K562 (cell line): ENCODE data around the gene MINDY3. TPM values are rescaled to one million over a fixed set of nuclear protein-coding genes. Genes with fewer than 3 reads are reported as not detected.

Experiments
- CSDE1 ChIP-seq, 2 experiments: fragments of 450-650 bp; IDR thresholded peaks; 2 replicates each; pipeline ENCODE4 v1.6.1; 2016; ENCODE audit warnings: mild to moderate bottlenecking in 1 of 2
- FOSL1 ChIP-seq: fragments of 200-800 bp; sonication (Bioruptor generic); conservative IDR thresholded peaks from 2 replicates; pipeline ENCODE4 v1.6.1; 2016; ENCODE audit warnings: missing genetic modification characterization, missing compliant biosample characterization
- JUN ChIP-seq, 2 experiments: sonication (generic) in 1 of 2; formaldehyde crosslinking in 1 of 2; IDR thresholded peaks; 2 replicates each; pipeline versions ENCODE4 v1.6.1 to v1.8.0; 2012 to 2022; ENCODE audit warnings: borderline replicate concordance in 2 of 2, mild to moderate bottlenecking in 2 of 2, improper control_type of control experiment in 1 of 2, low read depth in 1 of 2, low read length in 1 of 2, missing genetic modification reagents in 1 of 2
- KDM1A ChIP-seq, 2 experiments: fragments of 450-650 bp; IDR thresholded peaks; 2 replicates each; pipeline ENCODE4 v1.6.1; 2016; ENCODE audit warnings: mild to moderate bottlenecking in 2 of 2
- NR4A1 ChIP-seq, 2 experiments: fragments of 250-450 bp in 1 of 2; fragments of 450-650 bp in 1 of 2; sonication (Bioruptor Pico) in 1 of 2; IDR thresholded peaks; 2 replicates each; pipeline versions ENCODE4 v1.4.0 to v1.6.1; 2016 to 2020; ENCODE audit warnings: mild to moderate bottlenecking in 2 of 2, missing compliant biosample characterization in 1 of 2, missing genetic modification characterization in 1 of 2, moderate library complexity in 1 of 2
- PML ChIP-seq: IDR thresholded peaks from 2 replicates; pipeline ENCODE4 v1.6.1; 2012; ENCODE audit warnings: low read length, inconsistent platforms
- SIN3A ChIP-seq, 2 experiments: fragments of 150-350 bp in 1 of 2; IDR thresholded peaks; 2 replicates each; pipeline ENCODE4 v1.6.1; 2011 to 2016; ENCODE audit warnings: borderline replicate concordance in 2 of 2, low read depth in 2 of 2, low read length in 2 of 2, mild to moderate bottlenecking in 2 of 2, moderate library complexity in 2 of 2; ENCODE audit not compliant: control insufficient read depth in 1 of 2
- SRF ChIP-seq, 2 experiments: fragments of 250-450, 450-650 bp in 1 of 2; sonication (Bioruptor Pico) in 1 of 2; sonication (generic) in 1 of 2; formaldehyde crosslinking; IDR thresholded peaks; 2 replicates each; pipeline versions ENCODE4 v1.5.0 to v1.5.1; 2020 to 2022; ENCODE audit warnings: mild to moderate bottlenecking in 1 of 2, missing genetic modification reagents in 1 of 2
- ZFP91 ChIP-seq: sonication (generic); formaldehyde crosslinking; IDR thresholded peaks from 2 replicates; pipeline ENCODE4 v1.8.0; 2022; ENCODE audit warnings: mild to moderate bottlenecking, missing genetic modification reagents
- ZNF586 ChIP-seq: fragments of 450-650 bp; formaldehyde crosslinking; conservative IDR thresholded peaks from 2 replicates; pipeline ENCODE4 v1.4.0; 2020; ENCODE audit warnings: mild to moderate bottlenecking, moderate library complexity
- polyA plus RNA-seq, 8 experiments: library from polyadenylated mRNA; depleted of rRNA in 4 of 8; stranded (reverse) in 5 of 8; unstranded in 3 of 8; fragments of >200 nt; fragmentation: Nextera tagmentation in 2 of 8; fragmentation: Illumina TruSeq in 1 of 8; extraction: Ambion mirVana in 2 of 8; extraction: Trizol in 1 of 8; gene quantifications; 2 replicates each; pipeline versions ENCODE4 v1.2.1 to v1.2.3, GENCODE V29; 2011 to 2014; ENCODE audit warnings: inconsistent platforms in 1 of 8, missing spikeins in 1 of 8
- total RNA-seq, 7 experiments: library from RNA; depleted of rRNA in 6 of 7; stranded (reverse); fragments of >200 nt in 6 of 7; fragmentation: Illumina TruSeq in 2 of 7; extraction: Trizol in 2 of 7; gene quantifications; 2 replicates each; pipeline versions ENCODE4 v1.2.1 to v1.2.3, GENCODE V29; 2011 to 2021; ENCODE audit warnings: low replicate concordance in 1 of 7
- TF ChIP-seq, protein P1 (sequence below), 2 experiments: fragments of 450-650 bp; IDR thresholded peaks; 2 replicates each; pipeline ENCODE4 v1.6.1; 2016; ENCODE audit warnings: mild to moderate bottlenecking in 2 of 2, borderline replicate concordance in 1 of 2, low read depth in 1 of 2, moderate library complexity in 1 of 2
- TF ChIP-seq, protein P2 (sequence below): fragments of 450-650 bp; IDR thresholded peaks from 2 replicates; pipeline ENCODE4 v1.6.1; 2016; ENCODE audit warnings: mild to moderate bottlenecking
- TF ChIP-seq, protein P3 (sequence below): fragments of 250-450 bp; sonication (Bioruptor Pico); IDR thresholded peaks from 2 replicates; pipeline ENCODE4 v1.8.0; 2021; ENCODE audit warnings: moderate library complexity, mild to moderate bottlenecking, inconsistent platforms

Gene MINDY3
- total and polyA plus RNA-seq, 9 of the 15 experiments (the other 6 are each of a cell fraction or from before 2014, with no cell fraction given), result 14.0 to 35.9 (median 23.6) TPM

GRCh38 chr10:15802375-15802949, 57.8 kb downstream of the MINDY3 start (continued):
- TF ChIP-seq, protein P1, sequence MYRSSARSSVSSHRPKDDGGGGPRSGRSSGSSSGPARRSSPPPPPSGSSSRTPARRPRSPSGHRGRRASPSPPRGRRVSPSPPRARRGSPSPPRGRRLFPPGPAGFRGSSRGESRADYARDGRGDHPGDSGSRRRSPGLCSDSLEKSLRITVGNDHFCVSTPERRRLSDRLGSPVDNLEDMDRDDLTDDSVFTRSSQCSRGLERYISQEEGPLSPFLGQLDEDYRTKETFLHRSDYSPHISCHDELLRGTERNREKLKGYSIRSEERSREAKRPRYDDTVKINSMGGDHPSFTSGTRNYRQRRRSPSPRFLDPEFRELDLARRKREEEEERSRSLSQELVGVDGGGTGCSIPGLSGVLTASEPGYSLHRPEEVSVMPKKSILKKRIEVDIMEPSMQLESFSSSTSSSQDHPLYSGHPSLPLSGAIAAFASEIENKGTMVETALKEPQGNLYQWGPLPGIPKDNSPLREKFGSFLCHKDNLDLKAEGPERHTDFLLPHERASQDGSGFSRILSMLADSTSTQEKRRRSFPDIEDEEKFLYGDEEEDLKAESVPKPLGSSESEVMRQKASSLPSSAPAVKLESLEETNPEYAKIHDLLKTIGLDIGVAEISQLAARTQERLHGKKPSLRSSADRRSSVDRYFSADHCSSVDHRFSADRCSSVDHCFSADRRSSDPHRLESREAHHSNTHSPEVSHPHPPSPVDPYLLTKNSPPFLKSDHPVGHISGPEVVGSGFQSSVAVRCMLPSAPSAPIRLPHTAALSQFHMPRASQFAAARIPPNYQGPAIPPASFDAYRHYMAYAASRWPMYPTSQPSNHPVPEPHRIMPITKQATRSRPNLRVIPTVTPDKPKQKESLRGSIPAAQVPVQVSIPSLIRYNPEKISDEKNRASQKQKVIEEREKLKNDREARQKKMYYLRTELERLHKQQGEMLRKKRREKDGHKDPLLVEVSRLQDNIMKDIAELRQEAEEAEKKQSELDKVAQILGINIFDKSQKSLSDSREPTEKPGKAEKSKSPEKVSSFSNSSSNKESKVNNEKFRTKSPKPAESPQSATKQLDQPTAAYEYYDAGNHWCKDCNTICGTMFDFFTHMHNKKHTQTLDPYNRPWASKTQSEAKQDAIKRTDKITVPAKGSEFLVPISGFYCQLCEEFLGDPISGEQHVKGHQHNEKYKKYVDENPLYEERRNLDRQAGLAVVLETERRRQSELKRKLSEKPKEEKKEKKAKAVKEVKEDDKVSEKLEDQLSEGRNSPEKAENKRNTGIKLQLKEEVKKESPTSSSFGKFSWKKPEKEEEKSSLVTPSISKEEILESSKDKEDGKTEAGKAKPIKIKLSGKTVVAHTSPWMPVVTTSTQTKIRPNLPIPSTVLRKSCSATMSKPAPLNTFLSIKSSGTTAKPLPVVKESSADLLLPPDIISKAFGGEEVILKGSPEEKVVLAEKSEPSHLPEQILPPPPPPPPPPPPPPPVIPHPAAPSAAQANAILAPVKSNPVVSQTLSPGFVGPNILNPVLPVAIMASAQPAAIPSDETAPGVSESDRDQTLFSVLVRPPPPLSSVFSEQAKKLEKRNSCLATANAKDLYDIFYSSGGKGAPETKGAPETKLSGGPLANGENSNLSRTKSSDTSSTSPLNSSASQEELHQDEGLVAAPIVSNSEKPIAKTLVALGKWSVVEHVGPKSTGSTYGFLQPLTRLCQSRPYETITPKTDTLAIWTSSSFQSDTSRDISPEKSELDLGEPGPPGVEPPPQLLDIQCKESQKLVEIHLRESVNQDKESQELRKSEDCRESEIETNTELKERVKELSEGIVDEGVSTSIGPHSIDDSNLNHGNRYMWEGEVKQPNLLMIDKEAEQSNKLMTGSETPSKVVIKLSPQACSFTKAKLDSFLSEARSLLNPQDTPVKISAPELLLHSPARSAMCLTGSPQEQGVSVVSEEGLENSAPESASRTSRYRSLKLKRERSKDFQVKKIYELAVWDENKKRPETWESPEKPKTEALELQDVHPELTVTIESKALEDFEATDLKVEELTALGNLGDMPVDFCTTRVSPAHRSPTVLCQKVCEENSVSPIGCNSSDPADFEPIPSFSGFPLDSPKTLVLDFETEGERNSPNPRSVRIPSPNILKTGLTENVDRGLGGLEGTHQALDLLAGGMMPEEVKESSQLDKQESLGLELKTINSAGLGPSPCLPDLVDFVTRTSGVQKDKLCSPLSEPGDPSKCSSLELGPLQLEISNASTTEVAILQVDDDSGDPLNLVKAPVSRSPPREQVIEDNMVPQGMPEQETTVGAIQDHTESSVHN (IDR thresholded peaks at IDR 0.05; ENCODE audit: borderline replicate concordance in 1 of 2, low read depth in 1 of 2), result no peak
- TF ChIP-seq FOSL1 (tag), result peak; percentile 81
- TF ChIP-seq, protein P2, sequence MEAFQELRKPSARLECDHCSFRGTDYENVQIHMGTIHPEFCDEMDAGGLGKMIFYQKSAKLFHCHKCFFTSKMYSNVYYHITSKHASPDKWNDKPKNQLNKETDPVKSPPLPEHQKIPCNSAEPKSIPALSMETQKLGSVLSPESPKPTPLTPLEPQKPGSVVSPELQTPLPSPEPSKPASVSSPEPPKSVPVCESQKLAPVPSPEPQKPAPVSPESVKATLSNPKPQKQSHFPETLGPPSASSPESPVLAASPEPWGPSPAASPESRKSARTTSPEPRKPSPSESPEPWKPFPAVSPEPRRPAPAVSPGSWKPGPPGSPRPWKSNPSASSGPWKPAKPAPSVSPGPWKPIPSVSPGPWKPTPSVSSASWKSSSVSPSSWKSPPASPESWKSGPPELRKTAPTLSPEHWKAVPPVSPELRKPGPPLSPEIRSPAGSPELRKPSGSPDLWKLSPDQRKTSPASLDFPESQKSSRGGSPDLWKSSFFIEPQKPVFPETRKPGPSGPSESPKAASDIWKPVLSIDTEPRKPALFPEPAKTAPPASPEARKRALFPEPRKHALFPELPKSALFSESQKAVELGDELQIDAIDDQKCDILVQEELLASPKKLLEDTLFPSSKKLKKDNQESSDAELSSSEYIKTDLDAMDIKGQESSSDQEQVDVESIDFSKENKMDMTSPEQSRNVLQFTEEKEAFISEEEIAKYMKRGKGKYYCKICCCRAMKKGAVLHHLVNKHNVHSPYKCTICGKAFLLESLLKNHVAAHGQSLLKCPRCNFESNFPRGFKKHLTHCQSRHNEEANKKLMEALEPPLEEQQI, result peak; percentile 77
- TF ChIP-seq SRF (CRISPR knock-in tag; IDR thresholded peaks at IDR 0.05), result no peak
- no peak for TF ChIP-seq JUN (IDR thresholded peaks at IDR 0.05; ENCODE audit: borderline replicate concordance, low read depth, low read length)
- no peak for TF ChIP-seq JUN (CRISPR knock-in tag; IDR thresholded peaks at IDR 0.05; ENCODE audit: borderline replicate concordance)
- TF ChIP-seq PML, result peak; percentile 73
- TF ChIP-seq, protein P3, sequence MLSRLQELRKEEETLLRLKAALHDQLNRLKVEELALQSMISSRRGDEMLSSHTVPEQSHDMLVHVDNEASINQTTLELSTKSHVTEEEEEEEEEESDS (CRISPR knock-in tag), result no peak
- TF ChIP-seq KDM1A (IDR thresholded peaks at IDR 0.05), result peak; percentile 64; a peak in 3 of 4 replicates
- no peak for TF ChIP-seq NR4A1 (CRISPR knock-in tag; IDR thresholded peaks at IDR 0.05)
- no peak for TF ChIP-seq NR4A1 (tag; IDR thresholded peaks at IDR 0.05)
- TF ChIP-seq CSDE1 (IDR thresholded peaks at IDR 0.05), result no peak
- no peak for TF ChIP-seq SIN3A (IDR thresholded peaks at IDR 0.05; ENCODE audit: borderline replicate concordance in 2 of 2, control insufficient read depth in 1 of 2, low read depth in 2 of 2, low read length in 2 of 2)
- TF ChIP-seq ZFP91 (CRISPR knock-in tag), result no peak
- no peak for TF ChIP-seq ZNF586 (CRISPR knock-in tag)
